ENCODE results near the gene FGF5.

FGF5 gene

GRCh38 chr4:80229590-80229989 is 36.9 kb upstream of the FGF5 start:
- TF ChIP-seq REST (IDR thresholded peaks at IDR 0.05; ENCODE audit: low read depth) (no peak), CREB1 (IDR thresholded peaks at IDR 0.05; ENCODE audit: low read depth) (no peak), MAX (IDR thresholded peaks at IDR 0.05) (no peak), YY1 (IDR thresholded peaks at IDR 0.05; ENCODE audit: low read depth) (no peak), ZBTB7A (IDR thresholded peaks at IDR 0.05; ENCODE audit: low read depth) (no peak), EGR1 (IDR thresholded peaks at IDR 0.05) (no peak), NFIC (IDR thresholded peaks at IDR 0.05) (no peak), TAF1 (IDR thresholded peaks at IDR 0.05; ENCODE audit: low read depth) (no peak), USF1 (IDR thresholded peaks at IDR 0.05) (no peak), TCF12 (IDR thresholded peaks at IDR 0.05; ENCODE audit: low read depth) (no peak), EP300 (IDR thresholded peaks at IDR 0.05; ENCODE audit: borderline replicate concordance) (no peak), CEBPB (IDR thresholded peaks at IDR 0.05) (no peak), RAD21 (IDR thresholded peaks at IDR 0.05; ENCODE audit: low read depth) (no peak), FOXM1 (IDR thresholded peaks at IDR 0.05; ENCODE audit: borderline replicate concordance, low read depth) (no peak), TEAD4 (IDR thresholded peaks at IDR 0.05) (no peak)

- TF ChIP-seq TCF12 (IDR thresholded peaks at IDR 0.05; ENCODE audit: low read depth) (no peak), NFIC (IDR thresholded peaks at IDR 0.05) (no peak), MAX (IDR thresholded peaks at IDR 0.05) (no peak), REST (IDR thresholded peaks at IDR 0.05; ENCODE audit: low read depth) (no peak), TEAD4 (IDR thresholded peaks at IDR 0.05) (no peak), FOXM1 (IDR thresholded peaks at IDR 0.05; ENCODE audit: borderline replicate concordance, low read depth) (no peak), ZBTB7A (IDR thresholded peaks at IDR 0.05; ENCODE audit: low read depth) (no peak), YY1 (IDR thresholded peaks at IDR 0.05; ENCODE audit: low read depth) (no peak), EGR1 (IDR thresholded peaks at IDR 0.05) (no peak), TAF1 (IDR thresholded peaks at IDR 0.05; ENCODE audit: low read depth) (no peak), RAD21 (IDR thresholded peaks at IDR 0.05; ENCODE audit: low read depth) (no peak), CREB1 (IDR thresholded peaks at IDR 0.05; ENCODE audit: low read depth) (no peak), CEBPB (IDR thresholded peaks at IDR 0.05) (no peak), USF1 (IDR thresholded peaks at IDR 0.05) (no peak), EP300 (IDR thresholded peaks at IDR 0.05; ENCODE audit: borderline replicate concordance) (no peak)
Observed at GRCh38 chr4:80231180-80231579, 35.3 kb upstream of the FGF5 start.

GRCh38 chr4:80232707-80233370 is 33.6 kb upstream of the FGF5 start:
- TF ChIP-seq TCF12 (IDR thresholded peaks at IDR 0.05; ENCODE audit: low read depth), result no peak
- TF ChIP-seq FOXM1 (IDR thresholded peaks at IDR 0.05; ENCODE audit: borderline replicate concordance, low read depth), result no peak
- no peak for TF ChIP-seq EGR1 (IDR thresholded peaks at IDR 0.05)
- no peak for TF ChIP-seq NFIC (IDR thresholded peaks at IDR 0.05)
- no peak for TF ChIP-seq USF1 (IDR thresholded peaks at IDR 0.05)
- no peak for TF ChIP-seq MAX (IDR thresholded peaks at IDR 0.05)
- no peak for TF ChIP-seq ZBTB7A (IDR thresholded peaks at IDR 0.05; ENCODE audit: low read depth)
- no peak for TF ChIP-seq CEBPB (IDR thresholded peaks at IDR 0.05)
- no peak for TF ChIP-seq TAF1 (IDR thresholded peaks at IDR 0.05; ENCODE audit: low read depth)
- TF ChIP-seq TEAD4 (IDR thresholded peaks at IDR 0.05), result no peak
- no peak for TF ChIP-seq CREB1 (IDR thresholded peaks at IDR 0.05; ENCODE audit: low read depth)
- TF ChIP-seq EP300 (IDR thresholded peaks at IDR 0.05; ENCODE audit: borderline replicate concordance), result no peak
- no peak for TF ChIP-seq YY1 (IDR thresholded peaks at IDR 0.05; ENCODE audit: low read depth)
- no peak for TF ChIP-seq RAD21 (IDR thresholded peaks at IDR 0.05; ENCODE audit: low read depth)
- TF ChIP-seq REST (IDR thresholded peaks at IDR 0.05; ENCODE audit: low read depth), result no peak

Measured in Ishikawa (cell line).